Peyer's patch (tissue), 4 donors: Measurements from ENCODE around the gene UPK1A. TPM values are rescaled to one million over a fixed set of nuclear protein-coding genes. Genes with fewer than 3 reads are reported as not detected.

Experiments
- DNase-seq, 3 donors: peaks; one replicate each; pipeline ENCODE4 v3.0.0-alpha.2; 2017 to 2019
- H3K27ac ChIP-seq, 4 donors: fragments of 200-600 bp; sonication (generic); one replicate each; pipeline ENCODE4 v1.5.1; 2016 to 2019
- H3K27me3 ChIP-seq, 2 donors: fragments of 200-600 bp; sonication (generic); one replicate each; pipeline ENCODE4 v1.5.1; 2019
- H3K36me3 ChIP-seq, 3 donors: fragments of 200-600 bp; sonication (generic); one replicate each; pipeline ENCODE4 v1.5.1; 2016 to 2019
- H3K4me1 ChIP-seq, 4 donors: fragments of 200-600 bp; sonication (generic); one replicate each; pipeline ENCODE4 v1.5.1; 2016 to 2019
- H3K4me3 ChIP-seq, 4 donors: fragments of 200-600 bp; sonication (generic); 1 replicate in 3 of 4; 2 replicates in 1 of 4; pipeline ENCODE4 v1.5.1; 2016 to 2019; ENCODE audit warnings: mild to moderate bottlenecking in 1 of 4
- H3K9me3 ChIP-seq, 4 donors: fragments of 200-600 bp; sonication (generic); one replicate each; pipeline ENCODE4 v1.5.1; 2016 to 2019; ENCODE audit warnings: mild to moderate bottlenecking in 1 of 4
- CTCF ChIP-seq, 6 experiments: fragments of 450-650 bp in 4 of 6; fragments of 200-600 bp in 2 of 6; sonication (generic) in 1 of 6; IDR thresholded peaks; one replicate each; pipeline ENCODE4 v1.5.1; 2017 to 2019; ENCODE audit warnings: antibody characterized with exemption in 6 of 6, mild to moderate bottlenecking in 3 of 6, moderate library complexity in 1 of 6
- POLR2A ChIP-seq, 2 donors: fragments of 450-650 bp; IDR thresholded peaks; one replicate each; pipeline ENCODE4 v1.5.1; 2017; ENCODE audit warnings: antibody characterized with exemption in 2 of 2, mild to moderate bottlenecking in 2 of 2, moderate library complexity in 2 of 2
- total RNA-seq, 4 donors: library from RNA; depleted of rRNA; stranded (reverse); fragments of >200 nt; gene quantifications; one replicate each; pipeline ENCODE4 v1.1.0, GENCODE V29; 2016

UPK1A gene
- total RNA-seq, 4 donors from 2014 or later: not detected

- no peaks in the 10 kb centered on the region for H3K36me3 ChIP-seq
- no peaks in the 10 kb centered on the region for H3K27me3 ChIP-seq
- TF ChIP-seq POLR2A (IDR thresholded peaks at IDR 0.05) (no peak), CTCF (IDR thresholded peaks at IDR 0.05) (no peak)
- DNase-seq: no peak
- no peak within 1 kb of the TSS for H3K4me3 ChIP-seq
- no peaks in the 10 kb centered on the region for H3K9me3 ChIP-seq
- peaks cover 0 to 14% (median 0%) of the 10 kb centered on the region in 4 donors for H3K4me1 ChIP-seq
- H3K27ac ChIP-seq: no peak within 1 kb of the TSS
Measured at GRCh38 chr19:35704218-35704617, 37.9 kb downstream of the UPK1A start, which contains the start of gene ZBTB32. ZBTB32 (plus strand) TSS chr19:35704558; CDS start chr19:35714627, 10,069 bp downstream.

- DNase-seq: no peak
- Histone ChIP-seq H3K27ac (no peak overlapping the region), H3K27me3 (no peaks in the 10 kb centered on the region), H3K4me1 (no peaks in the 10 kb centered on the region), H3K4me3 (no peak overlapping the region), H3K9me3 (no peaks in the 10 kb centered on the region), H3K36me3 (no peaks in the 10 kb centered on the region)
- no peak for TF ChIP-seq POLR2A (IDR thresholded peaks at IDR 0.05)
- no peak for TF ChIP-seq CTCF (IDR thresholded peaks at IDR 0.05)
Measured at GRCh38 chr19:35708391-35708790, 42.1 kb downstream of the UPK1A start.

GRCh38 chr19:35710784-35711723 lies 44.7 kb downstream of the UPK1A start:
- peaks cover 0 to 10% (median 7%) of the 10 kb centered on the region in 4 donors for H3K4me1 ChIP-seq
- no peak for TF ChIP-seq CTCF (IDR thresholded peaks at IDR 0.05)
- TF ChIP-seq POLR2A (IDR thresholded peaks at IDR 0.05): no peak
- peak overlapping the region in 2 of 4 donors; percentile 69 to 93 for H3K27ac ChIP-seq
- H3K9me3 ChIP-seq: no peaks in the 10 kb centered on the region
- H3K4me3 ChIP-seq: no peak overlapping the region
- DNase-seq: peak in 1 of 3 donors; percentile 41
- no peaks in the 10 kb centered on the region for H3K36me3 ChIP-seq
- no peaks in the 10 kb centered on the region for H3K27me3 ChIP-seq

- peak in 2 of 3 donors; percentile 82 to 86 for DNase-seq
- H3K4me3 ChIP-seq: peak overlapping the region in 2 of 4 donors; percentile 12 to 40
- peaks cover 0 to 15% (median 9%) of the 10 kb centered on the region in 4 donors for H3K4me1 ChIP-seq
- TF ChIP-seq CTCF (IDR thresholded peaks at IDR 0.05) (no peak), POLR2A (IDR thresholded peaks at IDR 0.05) (no peak)
- H3K27me3 ChIP-seq: no peaks in the 10 kb centered on the region
- H3K9me3 ChIP-seq: no peaks in the 10 kb centered on the region
- H3K27ac ChIP-seq: peak overlapping the region in 3 of 4 donors; percentile 20 to 93 (median 69)
- H3K36me3 ChIP-seq: no peaks in the 10 kb centered on the region
Measured at GRCh38 chr19:35712567-35713505, 46.5 kb downstream of the UPK1A start.

- Histone ChIP-seq H3K27ac (peak overlapping the region in 2 of 4 donors; percentile 69 to 93), H3K36me3 (no peaks in the 10 kb centered on the region), H3K9me3 (no peaks in the 10 kb centered on the region), H3K4me1 (peaks cover 0 to 15% (median 9%) of the 10 kb centered on the region in 4 donors), H3K4me3 (peak overlapping the region in 2 of 4 donors; percentile 12 to 40), H3K27me3 (no peaks in the 10 kb centered on the region)
- DNase-seq: no peak
- no peak for TF ChIP-seq POLR2A (IDR thresholded peaks at IDR 0.05)
- TF ChIP-seq CTCF (IDR thresholded peaks at IDR 0.05): no peak
Measured at GRCh38 chr19:35713506-35713850, 47.2 kb downstream of the UPK1A start.
